ENCODE data around the gene TECPR2.

DNA sequence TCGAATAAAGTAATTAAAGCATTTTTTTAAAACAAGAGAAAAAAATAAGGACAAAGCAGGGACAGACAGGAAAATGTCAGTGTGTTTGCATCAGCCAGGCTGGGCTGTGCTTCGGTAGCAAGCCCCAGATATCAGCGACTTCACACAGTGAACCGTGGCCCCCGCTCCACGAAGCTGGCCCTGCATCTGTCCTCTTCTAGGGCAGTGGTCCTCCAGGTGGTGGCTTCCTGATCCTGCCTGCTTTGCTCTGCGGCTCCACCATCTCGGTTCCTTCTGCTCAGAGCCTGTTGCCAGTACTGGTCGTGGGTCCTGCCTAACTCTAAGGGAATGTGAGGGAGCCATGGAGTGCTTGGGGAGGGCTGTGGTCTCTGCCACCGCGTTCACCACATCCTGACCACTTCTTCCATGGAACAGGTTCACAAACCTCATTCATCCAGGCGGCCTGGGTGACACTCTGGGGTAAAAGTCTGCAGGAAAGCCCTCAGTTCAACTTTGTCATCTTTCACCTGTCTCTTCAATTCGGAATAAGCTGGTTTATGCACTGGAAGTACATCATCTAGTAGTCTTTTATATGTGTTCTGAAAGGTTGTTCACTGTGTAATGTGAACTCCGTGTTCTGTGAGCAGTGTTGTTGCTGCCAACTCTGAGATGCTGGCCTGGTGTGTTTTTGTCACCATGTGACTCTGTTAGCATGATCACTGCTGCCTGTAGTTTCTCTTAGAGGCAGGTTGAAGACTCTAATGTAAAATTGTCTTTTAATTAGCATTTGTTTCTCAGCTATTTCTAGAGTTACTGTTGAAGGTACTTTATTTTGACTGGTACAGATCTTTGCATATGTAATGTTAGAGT, 99.0 kb downstream of the TECPR2 start:
- TF ChIP-seq, protein P1, sequence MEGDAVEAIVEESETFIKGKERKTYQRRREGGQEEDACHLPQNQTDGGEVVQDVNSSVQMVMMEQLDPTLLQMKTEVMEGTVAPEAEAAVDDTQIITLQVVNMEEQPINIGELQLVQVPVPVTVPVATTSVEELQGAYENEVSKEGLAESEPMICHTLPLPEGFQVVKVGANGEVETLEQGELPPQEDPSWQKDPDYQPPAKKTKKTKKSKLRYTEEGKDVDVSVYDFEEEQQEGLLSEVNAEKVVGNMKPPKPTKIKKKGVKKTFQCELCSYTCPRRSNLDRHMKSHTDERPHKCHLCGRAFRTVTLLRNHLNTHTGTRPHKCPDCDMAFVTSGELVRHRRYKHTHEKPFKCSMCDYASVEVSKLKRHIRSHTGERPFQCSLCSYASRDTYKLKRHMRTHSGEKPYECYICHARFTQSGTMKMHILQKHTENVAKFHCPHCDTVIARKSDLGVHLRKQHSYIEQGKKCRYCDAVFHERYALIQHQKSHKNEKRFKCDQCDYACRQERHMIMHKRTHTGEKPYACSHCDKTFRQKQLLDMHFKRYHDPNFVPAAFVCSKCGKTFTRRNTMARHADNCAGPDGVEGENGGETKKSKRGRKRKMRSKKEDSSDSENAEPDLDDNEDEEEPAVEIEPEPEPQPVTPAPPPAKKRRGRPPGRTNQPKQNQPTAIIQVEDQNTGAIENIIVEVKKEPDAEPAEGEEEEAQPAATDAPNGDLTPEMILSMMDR (IDR thresholded peaks at IDR 0.05) = no peak
- TF ChIP-seq POLR2A (IDR thresholded peaks at IDR 0.05; ENCODE audit: low read depth) (no peak), EP300 (IDR thresholded peaks at IDR 0.05) (peak; percentile 10)
